Sigmoid colon (tissue), 7 donors: ENCODE data around the gene DPPA2. TPM values are rescaled to one million over a fixed set of nuclear protein-coding genes. Genes with fewer than 3 reads are reported as not detected.

Experiments used
- DNase-seq: peaks from one replicate; pipeline ENCODE4 v3.0.0-alpha.2; 2019
- H3K27ac ChIP-seq, 4 donors: fragments of 200-600 bp; sonication (generic); one replicate each; pipeline ENCODE4 v1.5.1; 2016 to 2019; ENCODE audit warnings: mild to moderate bottlenecking in 1 of 4
- H3K27me3 ChIP-seq, 3 donors: fragments of 200-600 bp; sonication (generic); one replicate each; pipeline ENCODE4 v1.5.1; 2019; ENCODE audit warnings: mild to moderate bottlenecking in 1 of 3
- H3K36me3 ChIP-seq, 4 donors: fragments of 200-600 bp; sonication (generic); one replicate each; pipeline ENCODE4 v1.5.1; 2016 to 2019
- H3K4me1 ChIP-seq, 4 donors: fragments of 200-600 bp; sonication (generic); one replicate each; pipeline ENCODE4 v1.5.1; 2017 to 2019
- H3K4me3 ChIP-seq, 4 donors: fragments of 200-600 bp; sonication (generic); one replicate each; pipeline ENCODE4 v1.5.1; 2017 to 2019; ENCODE audit warnings: mild to moderate bottlenecking in 2 of 4, moderate library complexity in 1 of 4
- H3K9me3 ChIP-seq, 4 donors: fragments of 200-600 bp in 3 of 4; sonication (generic) in 3 of 4; one replicate each; pipeline versions ENCODE4 v1.5.1 to v1.6.1; 2013 to 2019
- CTCF ChIP-seq, 4 experiments: fragments of 450-650 bp in 3 of 4; fragments of 200-600 bp in 1 of 4; IDR thresholded peaks; one replicate each; pipeline ENCODE4 v1.5.1; 2016 to 2019; ENCODE audit warnings: antibody characterized with exemption in 4 of 4, mild to moderate bottlenecking in 3 of 4, moderate library complexity in 2 of 4
- EP300 ChIP-seq, 4 donors: sonication (generic); formaldehyde crosslinking; IDR thresholded peaks; one replicate each; pipeline ENCODE4 v1.6.1; 2017; ENCODE audit warnings: antibody characterized with exemption in 4 of 4
- POLR2A ChIP-seq, 2 donors: fragments of 450-650 bp; IDR thresholded peaks; one replicate each; pipeline ENCODE4 v1.6.1; 2016; ENCODE audit warnings: antibody characterized with exemption in 2 of 2, mild to moderate bottlenecking in 2 of 2, moderate library complexity in 2 of 2
- POLR2AphosphoS5 ChIP-seq, 4 donors: sonication (generic); formaldehyde crosslinking; IDR thresholded peaks; one replicate each; pipeline ENCODE4 v1.6.1; 2017; ENCODE audit warnings: antibody characterized with exemption in 4 of 4
- WGBS, 2 donors: extraction: QIAGEN DNeasy Blood & Tissue Kit; methylation state at CpG; one replicate each; pipeline ENCODE4 v1.1.7; 2013; 5-methylcytosine and 5-hydroxymethylcytosine counted together
- intact Hi-C: fragments of 100-400 bp; cut with DNase I; formaldehyde crosslinking; loops from one replicate; pipeline ENCODE4 v1.15.1; 2023
- polyA plus RNA-seq, 3 donors: library from polyadenylated mRNA; stranded (reverse); fragments of 200-250 nt; gene quantifications; one replicate each; pipeline ENCODE4 v1.2.3, GENCODE V29; 2013
- total RNA-seq, 4 donors: library from RNA; depleted of rRNA; stranded (reverse); fragments of >200 nt; gene quantifications; one replicate each; pipeline ENCODE4 v1.1.0, GENCODE V29; 2016
- donor health status: healthy with polysubstance abuse.
- donor health status: Bipolar disorder and iron deficiency.
- donor health status: healthy.

DPPA2 gene
- total and polyA plus RNA-seq, 7 donors: not detected

- intact Hi-C loops: no loop called here
- Histone ChIP-seq H3K27me3 (no peaks in the 10 kb centered on the region), H3K36me3 (no peaks in the 10 kb centered on the region), H3K27ac (no peak overlapping the region), H3K9me3 (no peaks in the 10 kb centered on the region), H3K4me3 (no peak overlapping the region), H3K4me1 (no peaks in the 10 kb centered on the region)
- no peak for TF ChIP-seq POLR2AphosphoS5 (IDR thresholded peaks at IDR 0.05)
- TF ChIP-seq EP300 (IDR thresholded peaks at IDR 0.05): no peak
- TF ChIP-seq CTCF (IDR thresholded peaks at IDR 0.05): no peak
- TF ChIP-seq POLR2A (IDR thresholded peaks at IDR 0.05): no peak
- no peak for DNase-seq
- 72 to 86% methylated on average over 6 of the region's 6 CpGs for WGBS, 2 donors
These were observed 46.6 kb downstream of the DPPA2 start for GRCh38 chr3:109269577-109270275.

GRCh38 chr3:109268181-109268580, 48.1 kb downstream of the DPPA2 start:
- no peak overlapping the region for H3K27ac ChIP-seq
- no peaks in the 10 kb centered on the region for H3K36me3 ChIP-seq
- intact Hi-C loops: no loop called here
- no peak for DNase-seq
- H3K27me3 ChIP-seq: no peaks in the 10 kb centered on the region
- H3K9me3 ChIP-seq: no peaks in the 10 kb centered on the region
- TF ChIP-seq POLR2AphosphoS5 (IDR thresholded peaks at IDR 0.05) (no peak), POLR2A (IDR thresholded peaks at IDR 0.05) (no peak), EP300 (IDR thresholded peaks at IDR 0.05) (no peak), CTCF (IDR thresholded peaks at IDR 0.05) (no peak)
- H3K4me3 ChIP-seq: no peak overlapping the region
- H3K4me1 ChIP-seq: no peaks in the 10 kb centered on the region
- WGBS, 2 donors: 96 to 98% methylated on average over 1 of the region's 1 CpG

- 11 to 47% methylated on average over 2 of the region's 2 CpGs for WGBS, 2 donors
- intact Hi-C loops: no loop called here
- DNase-seq: no peak
These were observed 51.0 kb downstream of the DPPA2 start for GRCh38 chr3:109265295-109265694.

GRCh38 chr3:109257269-109257668, 59.0 kb downstream of the DPPA2 start:
- no peak for TF ChIP-seq POLR2AphosphoS5 (IDR thresholded peaks at IDR 0.05)
- TF ChIP-seq EP300 (IDR thresholded peaks at IDR 0.05): no peak
- TF ChIP-seq CTCF (IDR thresholded peaks at IDR 0.05): no peak
- TF ChIP-seq POLR2A (IDR thresholded peaks at IDR 0.05): no peak
- Histone ChIP-seq H3K4me3 (no peak overlapping the region), H3K27me3 (no peaks in the 10 kb centered on the region), H3K27ac (no peak overlapping the region), H3K9me3 (no peaks in the 10 kb centered on the region), H3K4me1 (no peaks in the 10 kb centered on the region), H3K36me3 (no peaks in the 10 kb centered on the region)
- no peak for DNase-seq
- WGBS, 2 donors: 19 to 46% methylated on average over 2 of the region's 2 CpGs
- intact Hi-C loops: no loop called here

More at GRCh38 chr3:109265295-109265694, 51.0 kb downstream of the DPPA2 start:
- TF ChIP-seq CTCF (IDR thresholded peaks at IDR 0.05): no peak
- TF ChIP-seq POLR2AphosphoS5 (IDR thresholded peaks at IDR 0.05): no peak
- TF ChIP-seq POLR2A (IDR thresholded peaks at IDR 0.05): no peak
- TF ChIP-seq EP300 (IDR thresholded peaks at IDR 0.05): no peak
- Histone ChIP-seq H3K27me3 (no peaks in the 10 kb centered on the region), H3K36me3 (no peaks in the 10 kb centered on the region), H3K4me1 (no peaks in the 10 kb centered on the region), H3K27ac (no peak overlapping the region), H3K9me3 (no peaks in the 10 kb centered on the region), H3K4me3 (no peak overlapping the region)

- Histone ChIP-seq H3K27me3 (no peaks in the 10 kb centered on the region), H3K36me3 (no peaks in the 10 kb centered on the region), H3K4me3 (no peak overlapping the region), H3K9me3 (no peaks in the 10 kb centered on the region), H3K27ac (no peak overlapping the region), H3K4me1 (no peaks in the 10 kb centered on the region)
- DNase-seq: no peak
- WGBS, 2 donors: 31 to 41% methylated on average over 5 of the region's 5 CpGs
- intact Hi-C loops: no loop called here
- TF ChIP-seq POLR2A (IDR thresholded peaks at IDR 0.05) (no peak), EP300 (IDR thresholded peaks at IDR 0.05) (no peak), CTCF (IDR thresholded peaks at IDR 0.05) (no peak), POLR2AphosphoS5 (IDR thresholded peaks at IDR 0.05) (no peak)
These were observed 61.5 kb downstream of the DPPA2 start for GRCh38 chr3:109254770-109255169.
